Large intestine (tissue), 3 donors: ENCODE measurements around the gene RANBP3. TPM values are rescaled to one million over a fixed set of nuclear protein-coding genes. Genes with fewer than 3 reads are reported as not detected.
"Not testable (repeated sequence)": the region's sequence is repeated elsewhere in the genome, so short reads cannot be mapped to it uniquely, and the experiment has no call there.

ENCODE experiments used
- DNase-seq, 2 donors: peaks; one replicate each; pipeline versions ENCODE4 v3.0.0 to v3.0.0-alpha.2; 2013
- H3K27ac ChIP-seq: one replicate; pipeline ENCODE4 v1.5.1; 2013; ENCODE audit warnings: low read length
- H3K27me3 ChIP-seq: 2 replicates; pipeline ENCODE4 v1.6.1; 2013; ENCODE audit warnings: low read length; ENCODE audit not compliant: control insufficient read depth, insufficient read depth
- H3K36me3 ChIP-seq: 2 replicates; pipeline ENCODE4 v1.6.1; 2013; ENCODE audit warnings: low read length; ENCODE audit not compliant: control insufficient read depth, insufficient read depth
- H3K4me1 ChIP-seq: one replicate; pipeline ENCODE4 v1.6.1; 2013; ENCODE audit warnings: low read length; ENCODE audit not compliant: control insufficient read depth, insufficient read depth
- H3K4me3 ChIP-seq: one replicate; pipeline ENCODE4 v1.5.1; 2013; ENCODE audit warnings: low read length
- H3K9me3 ChIP-seq: one replicate; pipeline ENCODE4 v1.6.1; 2013; ENCODE audit warnings: mild to moderate bottlenecking, low read depth, low read length, moderate library complexity; ENCODE audit not compliant: control insufficient read depth
- WGBS: methylation state at CpG from one replicate; pipeline ENCODE4 v1.1.5; 2013; ENCODE audit warnings: low lambda C conversion rate; ENCODE audit not compliant: insufficient coverage; 5-methylcytosine and 5-hydroxymethylcytosine counted together
- polyA plus RNA-seq: library from polyadenylated mRNA; unstranded; fragments of 120-200 nt; gene quantifications from one replicate; pipeline ENCODE4 v1.2.1, GENCODE V29; 2013

The RANBP3 gene
- polyA plus RNA-seq, 1 donor: 53.3 TPM

DNA sequence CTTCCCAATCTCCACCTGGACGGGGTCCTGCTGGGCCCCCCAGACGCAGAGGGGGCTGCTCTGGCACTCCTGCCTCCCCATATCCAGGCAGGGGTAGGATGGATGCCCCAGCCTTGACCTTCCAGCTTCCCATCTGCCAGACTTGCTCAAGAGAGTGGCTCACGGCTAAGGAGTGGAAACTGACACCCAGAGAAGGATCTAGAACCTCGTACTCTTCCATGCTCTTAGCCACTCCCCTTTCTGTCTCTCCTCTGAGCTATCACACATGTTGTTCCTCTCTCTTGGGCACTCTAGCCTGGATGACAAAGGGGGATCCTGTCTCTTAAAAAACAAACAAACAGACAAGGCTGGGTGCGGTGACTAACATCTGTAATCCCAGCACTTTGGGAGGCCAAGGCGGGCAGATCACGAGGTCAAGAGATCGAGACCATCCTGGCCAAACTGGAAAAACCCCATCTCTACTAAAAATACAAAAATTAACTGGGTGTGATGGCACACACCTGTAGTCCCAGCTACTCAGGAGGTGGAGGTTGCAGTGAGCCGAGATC, 95.4 kb downstream of the RANBP3 start:
- peaks cover 9% of the 10 kb centered on the region for H3K27me3 ChIP-seq
- H3K4me1 ChIP-seq: peaks cover 6% of the 10 kb centered on the region
- H3K27ac ChIP-seq: no peak overlapping the region
- H3K4me3 ChIP-seq: no peak overlapping the region
- no peaks in the 10 kb centered on the region for H3K9me3 ChIP-seq
- no CpG with 5 or more reads among the region's 9 CpGs for WGBS
- H3K36me3 ChIP-seq: no peaks in the 10 kb centered on the region
- no peak for DNase-seq

DNA sequence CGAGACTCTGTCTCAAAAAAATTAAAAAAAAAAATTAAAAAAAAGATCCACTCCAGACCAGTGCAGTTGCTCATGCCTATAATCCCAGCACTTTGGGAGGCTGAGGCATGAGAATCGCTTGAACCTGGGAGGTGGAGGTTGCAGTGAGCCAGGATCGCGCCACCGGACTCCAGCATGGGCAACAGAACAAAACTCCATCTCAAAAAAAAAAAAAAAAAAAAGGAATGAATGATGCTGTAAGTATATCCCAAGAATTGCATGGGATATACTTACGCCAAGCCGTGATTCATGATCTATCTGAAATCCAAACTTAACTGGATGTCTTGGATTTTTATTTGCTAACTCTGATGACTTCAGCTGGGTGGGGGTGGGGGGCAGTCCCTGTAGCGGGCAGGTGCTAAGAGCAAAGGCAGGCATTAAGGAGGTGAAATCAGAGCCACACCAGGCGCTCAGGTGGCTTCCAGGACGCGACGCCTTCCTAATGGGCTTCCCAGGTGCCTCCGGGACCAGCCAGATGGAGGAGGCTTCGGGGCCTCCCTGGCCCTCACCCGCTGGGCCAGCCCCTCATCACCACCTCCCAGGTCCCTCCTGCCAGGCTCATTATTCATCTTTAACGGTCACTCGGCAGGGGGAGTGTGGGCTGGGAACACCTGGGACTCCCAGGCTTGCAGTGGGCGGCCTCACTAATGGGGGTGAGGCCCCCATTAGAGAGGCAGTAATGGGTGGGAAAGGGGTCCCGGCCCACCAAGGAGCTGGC, 96.2 kb downstream of the RANBP3 start:
- no peak overlapping the region for H3K27ac ChIP-seq
- H3K27me3 ChIP-seq: peaks cover 9% of the 10 kb centered on the region
- peaks cover 6% of the 10 kb centered on the region for H3K4me1 ChIP-seq
- DNase-seq: no peak
- no CpG with 5 or more reads among the region's 19 CpGs for WGBS
- no peaks in the 10 kb centered on the region for H3K36me3 ChIP-seq
- H3K4me3 ChIP-seq: no peak overlapping the region
- no peaks in the 10 kb centered on the region for H3K9me3 ChIP-seq

DNA sequence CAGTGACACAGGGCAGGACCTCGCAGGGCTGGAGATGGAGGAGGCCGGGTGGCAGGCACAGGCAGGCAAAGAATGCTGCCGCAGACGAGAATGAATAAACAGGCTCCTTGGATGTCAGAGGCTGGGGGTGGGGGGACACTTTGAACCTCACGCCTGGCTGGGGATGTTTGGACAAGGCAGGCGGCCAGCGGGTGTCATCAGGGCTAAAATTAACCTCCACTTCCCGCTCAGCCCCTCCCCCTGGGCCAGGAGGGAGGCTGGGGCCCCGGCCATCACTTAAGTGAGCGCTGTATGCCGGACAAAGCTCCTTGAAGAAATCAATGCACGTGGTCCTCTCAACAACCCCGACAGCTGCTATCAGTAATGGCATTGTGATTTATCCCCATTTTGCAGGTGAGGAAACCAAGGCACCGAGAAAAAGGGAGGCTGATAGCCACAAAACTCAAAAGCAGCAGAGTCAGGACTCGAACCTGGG, 97.3 kb downstream of the RANBP3 start:
- H3K27me3 ChIP-seq: peaks cover 9% of the 10 kb centered on the region
- WGBS: no CpG with 5 or more reads among the region's 15 CpGs

DNA sequence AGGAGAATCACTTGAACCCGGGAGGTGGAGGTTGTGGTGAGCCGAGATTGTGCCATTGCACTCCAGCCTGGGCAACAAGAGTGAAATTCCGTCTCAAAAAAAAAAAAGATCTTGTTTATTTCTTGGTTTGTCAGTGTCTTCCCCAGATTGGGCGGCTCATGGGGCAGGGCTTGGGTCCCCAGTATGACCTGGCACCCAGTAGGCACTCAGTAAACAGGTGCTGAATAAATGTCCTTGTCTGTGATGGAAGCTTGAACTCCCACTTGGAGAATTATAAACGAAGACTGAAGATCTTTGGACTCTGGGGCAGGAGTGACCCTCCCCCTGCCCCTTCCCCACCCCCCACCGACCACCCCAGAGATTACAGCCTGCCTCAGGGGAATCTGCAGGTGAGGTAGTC, 97.7 kb downstream of the RANBP3 start:
- Histone ChIP-seq H3K4me3 (no peak overlapping the region), H3K9me3 (no peaks in the 10 kb centered on the region), H3K27me3 (peaks cover 9% of the 10 kb centered on the region), H3K4me1 (peaks cover 16% of the 10 kb centered on the region), H3K27ac (no peak overlapping the region), H3K36me3 (no peaks in the 10 kb centered on the region)
- no peak for DNase-seq
- no CpG with 5 or more reads among the region's 6 CpGs for WGBS

More for the DNA sequence above, 97.3 kb downstream of the RANBP3 start:
- peaks cover 12% of the 10 kb centered on the region for H3K4me1 ChIP-seq
- no peaks in the 10 kb centered on the region for H3K9me3 ChIP-seq
- peak; percentile 59 to 64 for DNase-seq
- H3K36me3 ChIP-seq: no peaks in the 10 kb centered on the region
- no peak overlapping the region for H3K4me3 ChIP-seq
- peak overlapping the region; percentile 36 for H3K27ac ChIP-seq

DNA sequence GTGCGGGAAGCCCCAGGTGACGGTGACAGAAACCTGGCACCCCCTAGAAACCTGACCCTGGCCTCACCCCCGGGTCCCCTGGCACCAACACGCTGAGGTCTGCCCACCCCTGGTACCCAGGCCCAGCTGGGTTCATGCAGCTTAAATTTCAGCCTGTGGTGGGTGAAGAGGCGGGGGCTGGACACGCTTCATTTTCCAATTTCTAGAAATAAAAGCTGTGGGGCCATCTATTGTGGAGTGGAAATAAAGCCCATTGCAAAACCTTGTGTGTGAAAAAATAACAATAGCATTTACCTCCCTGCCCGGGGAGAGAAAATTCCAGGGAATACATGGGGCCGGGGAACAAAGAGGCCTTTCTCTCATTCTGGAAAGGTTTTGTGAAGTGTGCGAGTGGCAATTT, 100.1 kb downstream of the RANBP3 start:
- H3K9me3 ChIP-seq: no peaks in the 10 kb centered on the region
- DNase-seq: no peak
- no peaks in the 10 kb centered on the region for H3K36me3 ChIP-seq
- H3K27me3 ChIP-seq: peaks cover 9% of the 10 kb centered on the region
- WGBS: no CpG with 5 or more reads among the region's 9 CpGs
- no peak overlapping the region for H3K4me3 ChIP-seq
- H3K4me1 ChIP-seq: peaks cover 16% of the 10 kb centered on the region
- no peak overlapping the region for H3K27ac ChIP-seq

DNA sequence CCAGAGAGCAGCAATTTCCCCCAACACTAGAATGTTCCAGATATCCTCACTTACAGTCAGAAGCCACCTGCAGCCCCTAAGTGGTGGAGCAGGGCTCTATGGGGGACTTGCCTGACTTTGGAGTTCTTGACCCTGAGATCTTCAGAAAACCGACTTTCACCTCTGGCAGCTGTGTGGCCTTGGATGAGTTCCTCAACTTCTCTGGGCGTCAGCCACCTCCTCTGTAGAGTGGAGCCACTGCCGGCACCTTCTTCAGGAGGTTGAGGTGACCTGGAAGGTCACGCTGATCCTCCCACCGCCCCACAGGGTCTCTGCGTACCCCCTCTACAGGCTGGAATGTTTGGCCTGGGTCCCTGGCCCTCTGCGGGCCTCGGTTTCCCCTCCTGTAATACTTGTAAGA, 100.5 kb downstream of the RANBP3 start:
- Histone ChIP-seq H3K4me1 (peaks cover 16% of the 10 kb centered on the region), H3K9me3 (no peaks in the 10 kb centered on the region), H3K4me3 (no peak overlapping the region), H3K27ac (no peak overlapping the region), H3K27me3 (peaks cover 9% of the 10 kb centered on the region), H3K36me3 (no peaks in the 10 kb centered on the region)
- no peak for DNase-seq
- no CpG with 5 or more reads among the region's 8 CpGs for WGBS

DNA sequence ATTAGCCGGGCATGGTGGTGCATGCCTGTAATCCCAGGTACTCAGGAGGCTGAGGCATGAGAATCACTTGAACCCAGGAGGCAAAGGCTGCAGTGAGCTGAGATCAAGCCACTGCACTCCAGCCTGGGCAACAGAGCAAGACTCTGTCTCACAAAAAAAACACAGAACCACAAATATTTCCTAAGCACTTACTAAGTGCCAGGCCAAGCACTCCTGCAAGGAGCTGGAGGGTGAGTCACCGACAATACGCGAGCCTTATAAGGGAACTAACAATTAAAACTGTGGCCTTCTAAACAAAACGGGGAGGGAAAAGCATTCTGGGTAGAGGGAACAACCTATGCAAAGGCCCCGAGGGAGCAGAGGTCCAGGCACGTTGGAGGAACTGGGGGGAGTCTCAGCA, 103.4 kb downstream of the RANBP3 start:
- H3K36me3 ChIP-seq, H3K27ac ChIP-seq, H3K4me3 ChIP-seq, H3K4me1 ChIP-seq, DNase-seq, H3K9me3 ChIP-seq, H3K27me3 ChIP-seq: not testable (repeated sequence)
- WGBS: no CpG with 5 or more reads among the region's 7 CpGs

DNA sequence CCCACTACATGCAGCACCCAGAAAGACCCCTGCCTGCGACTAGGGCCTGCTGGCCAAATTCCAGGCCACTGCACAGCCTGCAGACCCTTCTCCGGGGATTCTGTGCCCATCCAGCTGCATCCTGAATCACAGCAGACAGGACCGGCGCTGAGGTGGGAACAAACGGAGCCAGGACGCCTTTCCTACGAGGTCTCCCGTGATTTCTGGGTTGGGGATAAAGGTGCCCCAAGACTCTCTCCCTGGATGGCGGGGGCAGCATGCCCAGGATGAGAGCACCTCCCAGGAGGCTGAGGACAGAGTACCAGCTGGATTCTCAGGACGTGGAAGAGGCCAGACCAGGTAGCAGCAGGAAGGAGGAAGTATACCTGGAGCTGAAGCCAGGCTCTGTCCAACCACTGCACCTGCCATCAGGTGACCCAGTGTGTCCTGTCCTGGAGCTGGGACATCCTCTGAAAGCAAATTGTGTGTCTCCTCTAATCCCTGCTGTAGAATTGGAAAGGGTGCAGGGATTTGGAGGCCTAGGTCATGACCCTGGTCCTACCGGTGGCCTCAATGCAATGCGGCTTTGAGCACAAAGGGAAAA, 104.2 kb downstream of the RANBP3 start:
- Histone ChIP-seq H3K4me1 (peaks cover 10% of the 10 kb centered on the region), H3K27me3 (no peaks in the 10 kb centered on the region), H3K36me3 (no peaks in the 10 kb centered on the region), H3K4me3 (no peak overlapping the region), H3K27ac (no peak overlapping the region), H3K9me3 (no peaks in the 10 kb centered on the region)
- no peak for DNase-seq
- WGBS: no CpG with 5 or more reads among the region's 12 CpGs

DNA sequence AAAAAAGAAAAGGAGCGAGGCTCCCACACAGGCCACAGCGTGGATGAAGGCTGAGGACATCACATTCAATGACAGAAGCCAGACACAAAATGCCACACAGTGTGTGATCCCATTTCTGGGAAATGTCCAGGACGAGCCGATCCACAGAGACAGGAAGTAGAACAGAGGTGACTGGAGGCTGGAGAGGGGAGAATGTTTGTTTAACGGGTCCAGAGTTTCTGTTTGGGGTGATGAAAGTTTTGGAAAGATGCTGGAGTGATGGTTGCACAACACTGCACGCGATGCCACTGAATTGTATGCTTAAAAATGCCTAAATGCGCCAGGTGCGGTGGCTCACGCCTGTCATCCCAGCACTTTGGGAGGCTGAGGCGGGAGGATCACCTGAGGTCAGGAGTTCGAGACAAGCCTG, 107.0 kb downstream of the RANBP3 start:
- H3K27ac ChIP-seq: no peak overlapping the region
- DNase-seq: no peak
- no peaks in the 10 kb centered on the region for H3K36me3 ChIP-seq
- no peaks in the 10 kb centered on the region for H3K9me3 ChIP-seq
- no peaks in the 10 kb centered on the region for H3K27me3 ChIP-seq
- no CpG with 5 or more reads among the region's 12 CpGs for WGBS
- peaks cover 5% of the 10 kb centered on the region for H3K4me1 ChIP-seq
- no peak overlapping the region for H3K4me3 ChIP-seq

DNA sequence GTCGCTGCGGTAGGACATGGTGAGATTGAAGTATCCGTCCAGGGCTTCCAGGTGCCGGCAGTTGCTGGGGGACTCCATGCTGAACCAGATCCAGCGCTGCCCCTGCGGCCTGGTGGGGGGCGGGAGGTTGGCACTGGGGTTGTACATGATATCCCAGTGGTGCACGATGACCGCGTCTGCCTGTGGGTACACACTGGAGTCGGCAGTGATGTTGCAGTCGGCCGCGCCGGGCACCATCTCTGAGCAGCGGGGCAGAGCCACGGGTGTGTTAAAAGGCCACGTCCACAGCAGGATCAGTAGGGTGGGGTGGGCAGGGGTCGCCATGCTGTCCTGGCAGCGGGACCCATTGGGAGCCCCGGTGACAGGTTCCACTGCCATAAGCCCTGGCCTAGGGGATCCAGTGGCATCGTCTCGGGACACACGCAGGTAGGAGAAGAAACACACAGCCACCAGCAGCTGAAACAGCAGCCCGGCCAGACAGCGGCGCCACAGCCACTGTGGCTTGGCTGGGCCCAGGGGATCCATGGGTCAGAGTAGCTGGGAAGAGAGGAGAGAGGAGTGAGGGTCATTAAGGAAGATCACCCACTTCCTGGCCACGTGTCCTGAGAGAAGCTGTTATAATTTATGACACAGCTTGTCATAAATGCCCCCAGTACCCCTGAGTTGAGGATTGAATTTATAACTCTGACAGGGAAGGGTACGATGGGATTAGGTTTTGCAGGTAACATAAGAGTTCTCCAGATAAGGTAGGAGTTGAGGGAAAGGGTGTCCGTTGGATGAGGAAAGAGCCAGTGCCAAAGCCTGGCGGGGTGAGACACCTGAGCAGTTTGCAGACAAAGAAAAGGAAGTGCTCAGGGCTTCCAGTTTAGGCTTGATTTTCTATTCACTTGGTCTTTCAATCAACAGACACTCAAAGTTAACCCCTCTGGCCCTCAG, 110.5 kb downstream of the RANBP3 start:
- no peaks in the 10 kb centered on the region for H3K27me3 ChIP-seq
- no peaks in the 10 kb centered on the region for H3K4me1 ChIP-seq
- no peaks in the 10 kb centered on the region for H3K36me3 ChIP-seq
- H3K27ac ChIP-seq: no peak overlapping the region
- no CpG with 5 or more reads among the region's 31 CpGs for WGBS
- no peak overlapping the region for H3K4me3 ChIP-seq
- no peaks in the 10 kb centered on the region for H3K9me3 ChIP-seq
- no peak for DNase-seq
